ACHN (cell line): Measurements from ENCODE around the gene CXCR3.
"Not testable (repeated sequence)": the region's sequence is repeated elsewhere in the genome, so short reads cannot be mapped to it uniquely, and the experiment has no call there.

ENCODE experiments used
- DNase-seq: peaks from one replicate; pipeline ENCODE4 v3.0.0-alpha.2; 2015
- in situ Hi-C: cut with HindIII; loops from 2 replicates; pipeline ENCODE4 v1.10.0; 2017; ENCODE audit warnings: low sequenced_read_pairs, low pct_ligation_motif_present, low pct_unique_long_range_greater_than_20kb

The CXCR3 gene

DNA sequence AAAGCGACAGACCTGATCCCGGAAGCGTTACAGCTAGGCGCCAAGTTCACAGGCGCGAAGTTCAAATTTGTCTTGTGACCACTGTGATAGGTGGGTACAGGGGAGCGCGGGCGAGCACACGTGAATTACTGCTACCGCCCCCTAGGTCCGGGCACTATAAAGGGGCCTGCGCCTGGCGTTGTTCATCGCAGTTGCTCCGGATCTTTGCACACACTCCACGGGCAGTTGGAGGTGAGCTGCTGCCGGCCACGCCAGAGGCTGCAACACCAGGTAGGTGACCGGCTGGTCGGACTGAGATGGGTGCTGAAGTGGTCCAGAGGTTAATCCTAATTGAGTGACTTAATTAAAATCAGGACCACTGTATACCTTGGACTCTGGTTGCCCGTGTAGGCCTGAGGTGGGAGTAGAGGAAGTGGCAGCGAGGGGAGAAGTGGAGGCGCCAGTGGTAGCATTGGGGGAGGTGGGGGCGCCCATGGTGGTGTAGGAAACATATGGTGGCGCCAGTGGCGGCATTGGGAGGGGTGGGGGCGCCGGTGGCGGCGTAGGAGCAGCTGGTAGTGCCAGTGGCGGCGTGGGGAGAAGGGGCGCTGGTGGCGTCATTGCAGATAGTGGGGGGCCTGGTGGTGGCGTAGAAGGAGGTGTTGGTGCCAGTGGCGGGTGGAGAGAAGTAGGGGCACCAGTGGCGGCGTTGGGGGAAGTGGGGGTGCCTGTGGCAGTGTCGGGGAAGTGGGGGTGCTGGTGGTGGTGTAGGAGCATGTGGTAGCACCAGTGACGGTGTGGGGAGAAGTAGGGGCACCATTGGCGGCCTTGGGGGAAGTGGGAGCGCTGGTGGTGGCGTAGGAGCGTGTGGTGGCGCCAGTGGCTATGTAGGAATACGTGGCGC is 39.8 kb downstream of the CXCR3 start, which contains the start of gene GCNA:
Gene GCNA, plus strand, starts transcription at position 185 of the 883 bp plus-strand sequence. CDS start 2,385 bp downstream, outside the sequence.
- no peak for DNase-seq
- in situ Hi-C loops, result no loop called here

- no peak for DNase-seq
- in situ Hi-C loops, result no loop called here
Observed at GRCh38 chrX:71577682-71578081, 40.6 kb downstream of the CXCR3 start.

DNA sequence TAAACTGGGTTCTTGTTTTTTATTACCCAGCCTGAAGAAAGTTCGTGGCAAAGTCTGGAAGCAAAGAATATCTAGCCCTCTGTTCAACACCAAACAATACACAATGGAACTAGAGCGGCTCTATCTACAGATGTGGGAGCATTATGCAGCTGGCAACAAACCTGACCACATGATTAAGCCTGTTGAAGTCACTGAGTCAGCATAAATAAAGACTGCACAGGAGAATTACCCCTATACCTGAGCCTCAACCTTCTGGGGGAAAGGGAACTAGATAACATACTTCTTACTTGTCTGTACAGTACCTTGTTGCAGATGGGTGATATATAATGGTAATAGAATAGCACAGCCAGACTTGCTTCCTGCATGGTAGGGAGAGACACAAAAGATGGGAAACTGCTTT is 44.7 kb downstream of the CXCR3 start:
- in situ Hi-C loops, result no loop called here
- no peak for DNase-seq

DNA sequence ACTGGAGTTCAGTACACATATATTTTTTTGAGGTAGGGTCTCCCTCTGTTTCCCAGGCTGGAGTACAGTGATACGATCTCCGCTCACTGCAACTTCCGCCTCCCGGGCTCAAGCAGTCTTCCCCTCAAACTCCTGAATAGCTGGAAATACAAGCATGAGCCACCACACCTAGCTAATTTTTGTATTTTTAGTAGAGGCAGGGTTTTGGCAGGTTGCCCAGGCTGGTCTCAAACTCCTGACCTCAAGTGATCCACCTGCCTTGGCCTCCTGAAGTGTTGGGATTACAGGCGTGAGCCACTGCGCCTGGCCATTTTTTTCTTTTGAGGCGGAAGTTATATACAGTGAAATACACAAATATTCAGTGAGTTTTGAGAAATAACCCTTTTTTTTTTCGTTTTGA is 46.9 kb downstream of the CXCR3 start:
- in situ Hi-C loops, result not testable (repeated sequence)

More for the DNA sequence above, 46.9 kb downstream of the CXCR3 start:
- DNase-seq, result not testable (repeated sequence)
